Central memory CD8-positive, alpha-beta T cell (primary cell): ENCODE results near the gene IMPACT.

Source experiments
- ATAC-seq: fragments of 150-1000 bp; cut with Tn5 transposase; replicated peaks from 2 replicates; pipeline ENCODE4 v1.10.0; 2022; ENCODE audit warnings: mild to moderate bottlenecking, moderate FRiP score, moderate number of reproducible peaks; ENCODE audit not compliant: poor library complexity, severe bottlenecking; ENCODE audit errors: extremely low read depth
- DNase-seq, 2 donors: peaks; one replicate each; pipeline ENCODE4 v3.0.0; 2021; ENCODE audit warnings: low spot score in 2 of 2
- H3K27ac Mint-ChIP-seq: one replicate; pipeline ENCODE4 v1.8.0; 2022; ENCODE audit warnings: low read depth, mild to moderate bottlenecking, moderate library complexity, mixed read lengths
- H3K27me3 Mint-ChIP-seq: one replicate; pipeline ENCODE4 v1.8.0; 2022; ENCODE audit warnings: mixed read lengths
- H3K36me3 Mint-ChIP-seq: one replicate; pipeline ENCODE4 v1.8.0; 2022; ENCODE audit warnings: mild to moderate bottlenecking, moderate library complexity, mixed read lengths; ENCODE audit not compliant: insufficient read depth
- H3K4me1 Mint-ChIP-seq: one replicate; pipeline ENCODE4 v1.8.0; 2022; ENCODE audit warnings: mixed read lengths
- H3K4me3 Mint-ChIP-seq: one replicate; pipeline ENCODE4 v1.8.0; 2022; ENCODE audit warnings: mild to moderate bottlenecking, moderate library complexity, mixed read lengths
- H3K9me3 Mint-ChIP-seq: one replicate; pipeline ENCODE4 v1.8.0; 2022; ENCODE audit warnings: mixed read lengths

IMPACT gene

GRCh38 chr18:24400587-24400986 lies 25.9 kb upstream of the IMPACT start:
- no peak overlapping the region for H3K27ac Mint-ChIP-seq
- DNase-seq (no peak), ATAC-seq (no peak)
- no peak overlapping the region for H3K4me3 Mint-ChIP-seq
- H3K9me3 Mint-ChIP-seq, result no peaks in the 10 kb centered on the region
- peaks cover 15% of the 10 kb centered on the region for H3K27me3 Mint-ChIP-seq
- peaks cover 2% of the 10 kb centered on the region for H3K36me3 Mint-ChIP-seq
- H3K4me1 Mint-ChIP-seq, result peaks cover 5% of the 10 kb centered on the region

DNA sequence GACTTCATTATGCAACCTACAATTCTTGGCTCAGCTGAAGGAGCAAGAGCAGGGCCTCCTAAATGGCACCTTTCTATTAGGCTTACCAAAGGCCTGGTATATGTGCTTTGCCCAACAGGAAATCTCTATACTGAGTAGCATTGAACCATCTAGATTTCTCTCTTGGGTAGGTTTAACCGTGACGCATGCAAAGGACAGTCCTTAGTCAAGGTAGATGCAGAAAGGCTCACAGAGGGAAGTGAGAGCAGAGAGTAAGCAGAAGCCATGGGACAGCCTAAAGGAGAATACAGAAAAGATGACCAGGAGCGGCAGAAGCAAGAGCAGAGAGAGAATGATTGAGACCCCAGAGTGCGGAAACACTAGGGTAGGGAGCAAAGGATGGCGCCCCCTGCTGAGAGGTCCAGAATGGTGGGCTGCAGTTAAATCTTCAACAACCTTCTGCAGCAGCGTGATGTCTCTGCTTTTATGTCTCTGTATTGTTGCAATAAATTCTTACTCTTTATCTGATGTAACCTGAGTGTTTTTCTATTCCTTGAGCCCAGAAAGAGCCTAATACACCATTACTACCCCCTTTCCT lies 24.2 kb upstream of the IMPACT start:
- H3K4me3 Mint-ChIP-seq, result no peak overlapping the region
- H3K27me3 Mint-ChIP-seq, result peaks cover 32% of the 10 kb centered on the region
- peaks cover 2% of the 10 kb centered on the region for H3K36me3 Mint-ChIP-seq
- H3K27ac Mint-ChIP-seq, result no peak overlapping the region
- no peaks in the 10 kb centered on the region for H3K9me3 Mint-ChIP-seq
- ATAC-seq (no peak), DNase-seq (no peak)
- H3K4me1 Mint-ChIP-seq, result no peaks in the 10 kb centered on the region

- no peak for ATAC-seq
- Mint-ChIP-seq H3K27me3 (peaks cover 39% of the 10 kb centered on the region), H3K4me3 (no peak overlapping the region), H3K4me1 (no peaks in the 10 kb centered on the region), H3K27ac (no peak overlapping the region), H3K9me3 (no peaks in the 10 kb centered on the region), H3K36me3 (no peaks in the 10 kb centered on the region)
- DNase-seq, result no peak
Observed at GRCh38 chr18:24403076-24403475, 23.4 kb upstream of the IMPACT start.

GRCh38 chr18:24404591-24404990 lies 21.9 kb upstream of the IMPACT start:
- Mint-ChIP-seq H3K27me3 (peaks cover 55% of the 10 kb centered on the region), H3K4me1 (no peaks in the 10 kb centered on the region), H3K9me3 (no peaks in the 10 kb centered on the region), H3K4me3 (no peak overlapping the region), H3K27ac (no peak overlapping the region), H3K36me3 (no peaks in the 10 kb centered on the region)
- DNase-seq (no peak), ATAC-seq (no peak)

GRCh38 chr18:24408496-24408895 lies 18.0 kb upstream of the IMPACT start:
- no peak for ATAC-seq
- no peak overlapping the region for H3K4me3 Mint-ChIP-seq

DNA sequence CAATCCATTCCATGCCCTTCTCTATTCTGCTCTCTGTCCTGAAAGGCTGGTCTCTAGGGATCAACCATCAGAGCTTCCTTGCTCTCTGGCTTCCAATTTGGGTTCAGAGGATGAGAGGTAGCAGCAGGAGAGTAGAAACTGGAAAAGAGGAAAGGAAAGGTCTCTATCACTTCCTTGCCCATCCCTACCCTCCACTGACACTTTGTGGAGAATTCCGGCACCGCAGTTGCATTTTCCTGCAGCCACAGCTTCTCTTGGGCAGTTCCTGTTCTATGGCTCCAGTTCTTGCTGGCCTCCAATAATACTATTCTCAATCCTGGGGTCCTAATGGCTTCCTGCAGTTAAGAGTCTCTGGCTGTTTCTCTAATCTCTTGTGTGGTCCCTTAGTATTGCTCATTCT lies 13.3 kb upstream of the IMPACT start:
- Mint-ChIP-seq H3K4me3 (no peak overlapping the region), H3K27ac (no peak overlapping the region), H3K9me3 (no peaks in the 10 kb centered on the region), H3K27me3 (peaks cover 33% of the 10 kb centered on the region), H3K36me3 (no peaks in the 10 kb centered on the region), H3K4me1 (no peaks in the 10 kb centered on the region)
- ATAC-seq (no peak), DNase-seq (no peak)

More at GRCh38 chr18:24408496-24408895, 18.0 kb upstream of the IMPACT start:
- H3K27me3 Mint-ChIP-seq, result peaks cover 56% of the 10 kb centered on the region
- no peak for DNase-seq
- no peaks in the 10 kb centered on the region for H3K9me3 Mint-ChIP-seq
- H3K27ac Mint-ChIP-seq, result no peak overlapping the region
- H3K4me1 Mint-ChIP-seq, result no peaks in the 10 kb centered on the region
- no peaks in the 10 kb centered on the region for H3K36me3 Mint-ChIP-seq

DNA sequence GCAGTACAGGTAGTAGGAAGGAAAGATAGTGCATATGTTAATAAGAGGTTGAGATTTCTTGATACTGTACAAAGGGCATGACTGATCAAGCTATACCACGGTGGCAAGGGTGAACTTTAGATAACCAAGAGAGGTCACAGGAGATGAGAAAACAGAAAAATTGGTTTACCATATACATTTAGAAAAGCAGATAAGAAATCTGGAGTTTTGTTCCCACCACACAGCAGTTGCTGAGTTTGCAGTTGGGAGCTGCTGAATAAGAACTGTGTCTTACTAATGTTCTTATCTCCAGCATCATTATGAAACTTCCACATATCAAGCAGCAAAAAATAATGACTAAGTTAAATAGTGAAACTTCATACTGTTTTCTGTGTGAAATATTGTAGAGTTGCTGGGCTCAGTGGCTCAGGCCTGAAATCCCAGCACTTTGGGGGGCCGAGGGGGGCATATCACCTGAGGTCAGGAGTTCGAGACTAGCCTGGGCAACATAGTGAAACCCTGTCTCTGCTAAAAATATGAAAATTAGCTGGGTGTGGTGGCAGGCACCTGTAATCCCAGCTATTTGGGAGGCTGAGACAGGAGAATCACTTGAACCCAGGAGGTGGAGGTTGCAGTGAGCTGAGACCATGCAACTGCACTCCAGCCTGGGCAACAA lies 12.0 kb upstream of the IMPACT start:
- no peak overlapping the region for H3K27ac Mint-ChIP-seq
- no peak for ATAC-seq

GRCh38 chr18:24417480-24417879 lies 9.0 kb upstream of the IMPACT start:
- Mint-ChIP-seq H3K27ac (peak overlapping the region; percentile 30), H3K4me3 (no peak overlapping the region), H3K4me1 (no peaks in the 10 kb centered on the region), H3K36me3 (no peaks in the 10 kb centered on the region), H3K9me3 (no peaks in the 10 kb centered on the region), H3K27me3 (peaks cover 46% of the 10 kb centered on the region)
- ATAC-seq, result no peak
- DNase-seq, result no peak

More for the DNA sequence above, 12.0 kb upstream of the IMPACT start:
- no peaks in the 10 kb centered on the region for H3K36me3 Mint-ChIP-seq
- no peaks in the 10 kb centered on the region for H3K9me3 Mint-ChIP-seq
- H3K4me3 Mint-ChIP-seq, result no peak overlapping the region
- no peaks in the 10 kb centered on the region for H3K4me1 Mint-ChIP-seq
- H3K27me3 Mint-ChIP-seq, result peaks cover 31% of the 10 kb centered on the region
- no peak for DNase-seq

DNA sequence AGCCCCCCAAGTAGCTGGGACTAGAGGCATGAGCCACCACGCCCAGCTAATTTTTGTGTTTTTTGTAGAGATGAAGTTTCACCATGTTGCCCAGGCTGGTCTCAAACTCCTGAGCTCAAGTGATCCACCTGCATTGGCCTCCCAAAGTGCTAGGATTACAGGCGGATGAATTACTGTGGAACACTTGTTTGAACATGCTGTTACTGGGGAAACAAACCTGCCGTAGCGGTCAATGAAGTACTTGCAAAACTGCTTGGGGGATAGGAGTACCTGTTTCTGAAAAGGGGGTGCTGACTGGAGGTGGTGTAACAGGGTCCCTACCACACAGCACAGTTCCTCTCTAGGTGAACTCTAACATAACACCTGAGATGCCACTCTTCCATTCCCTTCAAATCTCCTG lies 5.9 kb upstream of the IMPACT start:
- Mint-ChIP-seq H3K36me3 (peaks cover 1% of the 10 kb centered on the region), H3K27ac (no peak overlapping the region), H3K4me3 (no peak overlapping the region), H3K4me1 (no peaks in the 10 kb centered on the region), H3K9me3 (no peaks in the 10 kb centered on the region), H3K27me3 (peaks cover 57% of the 10 kb centered on the region)
- ATAC-seq (no peak), DNase-seq (no peak)

- ATAC-seq (no peak), DNase-seq (no peak)
- Mint-ChIP-seq H3K36me3 (peaks cover 3% of the 10 kb centered on the region), H3K27me3 (peaks cover 57% of the 10 kb centered on the region), H3K9me3 (no peaks in the 10 kb centered on the region), H3K4me3 (no peak overlapping the region), H3K4me1 (peaks cover under 1% of the 10 kb centered on the region), H3K27ac (no peak overlapping the region)
Observed at GRCh38 chr18:24421831-24422230, 4.6 kb upstream of the IMPACT start.

DNA sequence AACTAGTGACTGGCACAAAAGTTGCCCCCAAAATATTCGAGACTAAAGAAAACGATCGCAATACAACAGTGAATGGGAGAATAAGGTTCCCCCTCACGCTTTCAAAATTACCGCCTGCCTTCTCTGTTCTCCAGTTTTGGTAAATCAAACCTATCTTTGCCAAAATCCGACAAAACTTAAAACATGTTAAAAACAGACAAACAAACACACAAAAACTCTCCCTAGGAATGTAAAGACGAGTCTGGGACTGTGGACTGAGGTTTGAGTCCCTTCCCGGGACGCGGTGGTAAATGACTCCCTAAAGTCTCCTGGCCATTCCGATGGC lies 435 bp upstream of the IMPACT start:
- ATAC-seq, result no peak
- peaks cover 34% of the 10 kb centered on the region for H3K27me3 Mint-ChIP-seq
- H3K9me3 Mint-ChIP-seq, result no peaks in the 10 kb centered on the region

GRCh38 chr18:24427484-24427883 lies 1.0 kb downstream of the IMPACT start:
- H3K36me3 Mint-ChIP-seq, result peaks cover 8% of the 10 kb centered on the region
- peak overlapping the region; percentile 84 for H3K4me3 Mint-ChIP-seq
- no peak for DNase-seq
- H3K9me3 Mint-ChIP-seq, result no peaks in the 10 kb centered on the region
- no peak for ATAC-seq
- H3K27ac Mint-ChIP-seq, result peak overlapping the region; percentile 89
- H3K4me1 Mint-ChIP-seq, result peaks cover 12% of the 10 kb centered on the region
- H3K27me3 Mint-ChIP-seq, result peaks cover 20% of the 10 kb centered on the region

More for the DNA sequence above, 435 bp upstream of the IMPACT start:
- no peak for DNase-seq
- Mint-ChIP-seq H3K27ac (no peak overlapping the region), H3K36me3 (peaks cover 7% of the 10 kb centered on the region), H3K4me3 (peak overlapping the region; percentile 84), H3K4me1 (peaks cover 12% of the 10 kb centered on the region)

DNA sequence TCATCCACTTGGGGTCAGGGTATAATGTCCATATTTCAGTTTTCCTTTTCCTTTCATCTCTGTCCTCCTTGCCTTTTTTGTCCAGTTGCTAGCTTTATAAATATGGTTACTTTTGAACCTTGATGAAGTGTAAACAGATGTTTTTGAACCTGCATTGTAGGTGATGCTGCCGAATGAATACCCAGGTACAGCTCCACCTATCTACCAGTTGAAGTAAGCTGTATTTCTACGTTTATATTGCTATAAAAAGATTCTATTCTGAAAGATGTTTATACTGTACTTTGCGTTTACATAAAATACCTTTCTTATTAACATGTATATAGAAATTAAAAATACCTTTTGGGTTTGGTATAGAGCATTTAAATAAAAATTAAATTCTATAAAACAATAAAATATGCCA lies 2.2 kb downstream of the IMPACT start:
- peaks cover 12% of the 10 kb centered on the region for H3K4me1 Mint-ChIP-seq
- no peak overlapping the region for H3K4me3 Mint-ChIP-seq
- peaks cover 11% of the 10 kb centered on the region for H3K36me3 Mint-ChIP-seq
- DNase-seq (no peak), ATAC-seq (no peak)
- H3K27ac Mint-ChIP-seq, result no peak overlapping the region
- peaks cover 7% of the 10 kb centered on the region for H3K27me3 Mint-ChIP-seq
- H3K9me3 Mint-ChIP-seq, result no peaks in the 10 kb centered on the region
